C4-2B (cell line): Measurements from ENCODE around the gene CTXND1.

Source experiments
- H3K27ac ChIP-seq: fragments of 450-650 bp; 2 replicates; pipeline ENCODE4 v1.5.1; 2017
- CTCF ChIP-seq: fragments of 450-650 bp; conservative IDR thresholded peaks from 2 replicates; pipeline ENCODE4 v1.5.1; 2017; ENCODE audit warnings: mild to moderate bottlenecking
- ZFX ChIP-seq: fragments of 450-650 bp; IDR thresholded peaks from 2 replicates; pipeline ENCODE4 v1.6.1; 2017

The CTXND1 gene

GRCh38 chr15:80217327-80217900 lies 34.6 kb downstream of the CTXND1 start:
- H3K27ac ChIP-seq = no peak overlapping the region
- TF ChIP-seq ZFX = no peak
- TF ChIP-seq CTCF = no peak

DNA sequence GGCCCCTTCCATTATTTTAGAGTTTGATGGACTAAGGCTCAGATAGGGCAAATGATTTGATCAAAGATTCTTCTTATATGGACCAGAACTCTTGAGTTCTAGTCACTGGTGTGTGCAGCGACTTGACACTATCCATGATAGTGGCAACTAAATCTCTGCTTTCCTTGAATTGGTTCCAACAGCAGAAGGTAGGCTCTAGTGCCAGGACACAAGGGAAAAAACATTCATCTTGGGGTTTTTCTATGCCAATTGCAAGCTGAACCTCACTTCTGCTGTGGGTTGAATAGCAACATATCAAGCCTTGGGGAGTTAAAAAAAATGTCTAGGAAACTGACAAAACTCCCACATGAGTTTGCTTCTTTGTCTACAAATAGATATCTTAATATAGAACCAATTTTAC lies 35.1 kb downstream of the CTXND1 start:
- no peak for TF ChIP-seq ZFX
- TF ChIP-seq CTCF = no peak
- H3K27ac ChIP-seq = no peak overlapping the region

GRCh38 chr15:80216141-80216540 lies 35.9 kb downstream of the CTXND1 start:
- H3K27ac ChIP-seq = no peak overlapping the region
- no peak for TF ChIP-seq CTCF
- TF ChIP-seq ZFX = no peak

DNA sequence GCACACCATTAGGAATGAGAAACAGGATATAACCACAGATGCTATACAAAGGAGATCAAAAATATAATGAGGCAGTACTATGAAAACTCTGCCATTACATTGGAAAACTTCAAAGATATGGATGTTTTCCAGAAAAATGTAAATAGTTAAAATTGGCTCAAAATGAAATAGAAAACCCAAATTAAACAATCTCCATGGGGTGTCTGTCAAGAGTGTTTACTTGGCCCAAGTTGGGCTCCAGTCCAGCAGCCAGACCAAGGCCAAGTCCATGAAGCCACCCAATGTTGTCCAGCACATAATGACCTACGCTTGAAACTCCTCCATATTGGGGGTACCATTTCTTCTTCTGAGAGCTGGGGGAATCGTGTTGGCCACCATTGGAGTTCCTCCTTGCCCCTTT lies 37.1 kb downstream of the CTXND1 start:
- TF ChIP-seq CTCF = no peak
- TF ChIP-seq ZFX = no peak
- H3K27ac ChIP-seq = no peak overlapping the region

DNA sequence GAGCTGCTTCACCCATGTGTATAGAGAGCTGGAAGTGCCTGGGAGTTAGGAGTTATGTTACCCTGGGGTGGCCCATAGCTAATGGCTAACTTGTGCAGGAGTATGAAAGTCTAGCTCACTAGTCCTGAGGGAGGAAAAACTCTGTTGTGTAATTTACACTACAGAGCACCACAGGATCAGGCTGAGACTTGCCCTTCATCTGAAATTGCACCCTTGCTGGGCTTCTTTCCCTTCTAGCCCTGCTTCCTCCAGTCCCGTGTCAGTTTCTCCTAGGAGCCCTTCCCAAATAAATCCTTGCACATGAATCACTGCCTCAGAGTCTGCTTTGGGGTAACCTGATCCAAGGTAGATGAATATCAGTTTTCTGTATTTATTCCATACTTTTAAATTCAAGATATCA lies 40.0 kb downstream of the CTXND1 start:
- no peak overlapping the region for H3K27ac ChIP-seq
- TF ChIP-seq CTCF = no peak
- TF ChIP-seq ZFX = no peak

GRCh38 chr15:80210611-80211573 lies 41.1 kb downstream of the CTXND1 start:
- H3K27ac ChIP-seq = no peak overlapping the region
- TF ChIP-seq CTCF (no peak), ZFX (no peak)
